ENCODE results near the gene RAPGEF3.

The RAPGEF3 gene

GRCh38 chr12:47790676-47791350 lies 32.1 kb upstream of the RAPGEF3 start:
- Histone ChIP-seq H3K9ac (ENCODE audit: low read length in 2 of 2) (no peak overlapping the region), H3K9me3 (ENCODE audit: control insufficient read depth in 2 of 2, low read length in 2 of 2) (no peaks in the 10 kb centered on the region), H3K4me3 (ENCODE audit: low read length in 2 of 2) (no peak overlapping the region), H3K27me3 (ENCODE audit: control insufficient read depth in 1 of 2, insufficient read depth in 2 of 2, low read length in 2 of 2) (no peaks in the 10 kb centered on the region), H3K4me1 (ENCODE audit: control insufficient read depth, insufficient read depth, low read length) (peaks cover 11% of the 10 kb centered on the region), H3K36me3 (ENCODE audit: control insufficient read depth in 2 of 2, insufficient read depth in 2 of 2, low read length in 2 of 2) (peaks cover 77 to 80% of the 10 kb centered on the region in 2 donors), H3K27ac (ENCODE audit: low read length) (no peak overlapping the region)

GRCh38 chr12:47789712-47790489 lies 31.2 kb upstream of the RAPGEF3 start:
- Histone ChIP-seq H3K4me3 (ENCODE audit: low read length in 2 of 2) (no peak overlapping the region), H3K36me3 (ENCODE audit: control insufficient read depth in 2 of 2, insufficient read depth in 2 of 2, low read length in 2 of 2) (peaks cover 80 to 86% of the 10 kb centered on the region in 2 donors), H3K4me1 (ENCODE audit: control insufficient read depth, insufficient read depth, low read length) (peaks cover 11% of the 10 kb centered on the region), H3K27me3 (ENCODE audit: control insufficient read depth in 1 of 2, insufficient read depth in 2 of 2, low read length in 2 of 2) (no peaks in the 10 kb centered on the region), H3K9ac (ENCODE audit: low read length in 2 of 2) (no peak overlapping the region), H3K27ac (ENCODE audit: low read length) (no peak overlapping the region), H3K9me3 (ENCODE audit: control insufficient read depth in 2 of 2, low read length in 2 of 2) (no peaks in the 10 kb centered on the region)

- peaks cover 11% of the 10 kb centered on the region for H3K4me1 ChIP-seq (ENCODE audit: control insufficient read depth, insufficient read depth, low read length)
Measured at GRCh38 chr12:47789141-47789540, 30.5 kb upstream of the RAPGEF3 start.

GRCh38 chr12:47787596-47788319 lies 29.1 kb upstream of the RAPGEF3 start:
- H3K27ac ChIP-seq (ENCODE audit: low read length), result peak overlapping the region; percentile 31
- peaks cover 74 to 84% of the 10 kb centered on the region in 2 donors for H3K36me3 ChIP-seq (ENCODE audit: control insufficient read depth in 2 of 2, insufficient read depth in 2 of 2, low read length in 2 of 2)
- H3K9ac ChIP-seq (ENCODE audit: low read length in 2 of 2), result no peak overlapping the region

More at GRCh38 chr12:47789141-47789540, 30.5 kb upstream of the RAPGEF3 start:
- no peaks in the 10 kb centered on the region for H3K27me3 ChIP-seq (ENCODE audit: control insufficient read depth in 1 of 2, insufficient read depth in 2 of 2, low read length in 2 of 2)
- H3K27ac ChIP-seq (ENCODE audit: low read length), result no peak overlapping the region
- H3K9me3 ChIP-seq (ENCODE audit: control insufficient read depth in 2 of 2, low read length in 2 of 2), result no peaks in the 10 kb centered on the region
- H3K36me3 ChIP-seq (ENCODE audit: control insufficient read depth in 2 of 2, insufficient read depth in 2 of 2, low read length in 2 of 2), result peaks cover 78 to 86% of the 10 kb centered on the region in 2 donors
- H3K9ac ChIP-seq (ENCODE audit: low read length in 2 of 2), result no peak overlapping the region
- no peak overlapping the region for H3K4me3 ChIP-seq (ENCODE audit: low read length in 2 of 2)

GRCh38 chr12:47786662-47787280 lies 28.1 kb upstream of the RAPGEF3 start:
- Histone ChIP-seq H3K4me3 (ENCODE audit: low read length in 2 of 2) (no peak overlapping the region), H3K9ac (ENCODE audit: low read length in 2 of 2) (no peak overlapping the region), H3K36me3 (ENCODE audit: control insufficient read depth in 2 of 2, insufficient read depth in 2 of 2, low read length in 2 of 2) (peaks cover 69 to 80% of the 10 kb centered on the region in 2 donors), H3K27me3 (ENCODE audit: control insufficient read depth in 1 of 2, insufficient read depth in 2 of 2, low read length in 2 of 2) (no peaks in the 10 kb centered on the region), H3K27ac (ENCODE audit: low read length) (peak overlapping the region; percentile 62), H3K4me1 (ENCODE audit: control insufficient read depth, insufficient read depth, low read length) (peaks cover 14% of the 10 kb centered on the region), H3K9me3 (ENCODE audit: control insufficient read depth in 2 of 2, low read length in 2 of 2) (no peaks in the 10 kb centered on the region)

More at GRCh38 chr12:47787596-47788319, 29.1 kb upstream of the RAPGEF3 start:
- no peak overlapping the region for H3K4me3 ChIP-seq (ENCODE audit: low read length in 2 of 2)
- peaks cover 12% of the 10 kb centered on the region for H3K4me1 ChIP-seq (ENCODE audit: control insufficient read depth, insufficient read depth, low read length)
- H3K27me3 ChIP-seq (ENCODE audit: control insufficient read depth in 1 of 2, insufficient read depth in 2 of 2, low read length in 2 of 2), result no peaks in the 10 kb centered on the region
- no peaks in the 10 kb centered on the region for H3K9me3 ChIP-seq (ENCODE audit: control insufficient read depth in 2 of 2, low read length in 2 of 2)

GRCh38 chr12:47785887-47786661 lies 27.4 kb upstream of the RAPGEF3 start:
- H3K9me3 ChIP-seq (ENCODE audit: control insufficient read depth in 2 of 2, low read length in 2 of 2), result no peaks in the 10 kb centered on the region
- peak overlapping the region; percentile 62 for H3K27ac ChIP-seq (ENCODE audit: low read length)
- H3K9ac ChIP-seq (ENCODE audit: low read length in 2 of 2), result no peak overlapping the region

GRCh38 chr12:47785036-47785886 lies 26.6 kb upstream of the RAPGEF3 start:
- H3K4me1 ChIP-seq (ENCODE audit: control insufficient read depth, insufficient read depth, low read length), result peaks cover 16% of the 10 kb centered on the region
- no peak overlapping the region for H3K9ac ChIP-seq (ENCODE audit: low read length in 2 of 2)

More at GRCh38 chr12:47785887-47786661, 27.4 kb upstream of the RAPGEF3 start:
- Histone ChIP-seq H3K4me3 (ENCODE audit: low read length in 2 of 2) (no peak overlapping the region), H3K4me1 (ENCODE audit: control insufficient read depth, insufficient read depth, low read length) (peaks cover 16% of the 10 kb centered on the region), H3K36me3 (ENCODE audit: control insufficient read depth in 2 of 2, insufficient read depth in 2 of 2, low read length in 2 of 2) (peaks cover 65 to 79% of the 10 kb centered on the region in 2 donors), H3K27me3 (ENCODE audit: control insufficient read depth in 1 of 2, insufficient read depth in 2 of 2, low read length in 2 of 2) (no peaks in the 10 kb centered on the region)

GRCh38 chr12:47783821-47784819 lies 25.4 kb upstream of the RAPGEF3 start:
- Histone ChIP-seq H3K9me3 (ENCODE audit: control insufficient read depth in 2 of 2, low read length in 2 of 2) (no peaks in the 10 kb centered on the region), H3K4me1 (ENCODE audit: control insufficient read depth, insufficient read depth, low read length) (peaks cover 21% of the 10 kb centered on the region), H3K27ac (ENCODE audit: low read length) (no peak overlapping the region), H3K4me3 (ENCODE audit: low read length in 2 of 2) (no peak overlapping the region), H3K9ac (ENCODE audit: low read length in 2 of 2) (no peak overlapping the region), H3K27me3 (ENCODE audit: control insufficient read depth in 1 of 2, insufficient read depth in 2 of 2, low read length in 2 of 2) (no peaks in the 10 kb centered on the region), H3K36me3 (ENCODE audit: control insufficient read depth in 2 of 2, insufficient read depth in 2 of 2, low read length in 2 of 2) (peaks cover 48 to 65% of the 10 kb centered on the region in 2 donors)

More at GRCh38 chr12:47785036-47785886, 26.6 kb upstream of the RAPGEF3 start:
- H3K27me3 ChIP-seq (ENCODE audit: control insufficient read depth in 1 of 2, insufficient read depth in 2 of 2, low read length in 2 of 2), result no peaks in the 10 kb centered on the region
- H3K9me3 ChIP-seq (ENCODE audit: control insufficient read depth in 2 of 2, low read length in 2 of 2), result no peaks in the 10 kb centered on the region
- peak overlapping the region; percentile 62 for H3K27ac ChIP-seq (ENCODE audit: low read length)
- peaks cover 59 to 72% of the 10 kb centered on the region in 2 donors for H3K36me3 ChIP-seq (ENCODE audit: control insufficient read depth in 2 of 2, insufficient read depth in 2 of 2, low read length in 2 of 2)
- no peak overlapping the region for H3K4me3 ChIP-seq (ENCODE audit: low read length in 2 of 2)
